Lower lobe of right lung (tissue), 2 donors: ENCODE data around the gene CD58. TPM values are rescaled to one million over a fixed set of nuclear protein-coding genes. Genes with fewer than 3 reads are reported as not detected.

Source experiments
- ATAC-seq, 2 donors: fragments of 200-7000 bp; cut with Tn5 transposase; one replicate each; pipeline ENCODE4 v1.9.1; 2020 to 2022; ENCODE audit warnings: mild to moderate bottlenecking in 2 of 2, moderate library complexity in 2 of 2
- DNase-seq: peaks from one replicate; pipeline ENCODE4 v3.0.0-alpha.2; 2020
- H3K27ac ChIP-seq: fragments of 200-600 bp; one replicate; pipeline ENCODE4 v1.8.0; 2022
- H3K27me3 ChIP-seq: fragments of 200-600 bp; one replicate; pipeline ENCODE4 v1.8.0; 2022; ENCODE audit warnings: low read depth
- H3K36me3 ChIP-seq: fragments of 200-600 bp; one replicate; pipeline ENCODE4 v1.8.0; 2022; ENCODE audit warnings: mild to moderate bottlenecking
- H3K4me1 ChIP-seq: fragments of 200-600 bp; one replicate; pipeline ENCODE4 v1.8.0; 2022
- H3K4me3 ChIP-seq: fragments of 200-600 bp; one replicate; pipeline ENCODE4 v1.8.0; 2022; ENCODE audit warnings: mild to moderate bottlenecking
- H3K9me3 ChIP-seq: fragments of 200-600 bp; one replicate; pipeline ENCODE4 v1.8.0; 2022
- intact Hi-C: fragments of 100-400 bp; cut with DNase I; formaldehyde crosslinking; loops from one replicate; pipeline ENCODE4 v1.11.0; 2022
- total RNA-seq: library from RNA; stranded (reverse); fragmentation: NEBNext Ultra II Directional; extraction: Animal tissue kit (Norgen Biotek cat#: 25700); gene quantifications from one replicate; pipeline ENCODE4 v1.2.1, GENCODE V29; 2021
- TF ChIP-seq, protein P1 (sequence below): fragments of 200-600 bp; IDR thresholded peaks from one replicate; pipeline ENCODE4 v1.8.0; 2022; ENCODE audit warnings: antibody characterized with exemption, mild to moderate bottlenecking
- donor health status: DM: no; HTN: yes; CAD: no; lungs with severe emphysema.

Gene CD58
- total RNA-seq, 1 donor from 2014 or later, result 39.5 TPM

DNA sequence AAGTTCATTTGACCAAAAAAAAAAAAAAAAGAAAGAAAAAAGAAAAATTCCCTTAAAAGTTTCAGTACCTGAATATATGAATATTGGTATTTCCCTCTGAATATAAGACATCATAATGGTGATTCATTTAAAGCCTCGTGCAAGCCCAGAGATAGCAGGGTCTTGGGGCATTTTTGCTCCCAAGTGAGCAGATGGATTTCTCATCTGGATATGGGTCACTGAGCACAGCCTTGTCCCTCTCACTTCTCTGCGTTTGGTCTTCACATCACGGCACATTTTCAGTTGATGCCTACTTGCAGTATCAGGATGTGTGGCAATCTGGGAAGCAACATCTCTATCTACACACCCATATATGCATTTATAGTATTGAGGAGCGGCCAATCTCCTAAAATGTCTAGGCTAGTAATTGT lies 12.7 kb downstream of the CD58 start:
- intact Hi-C loops, result no loop called here
- Histone ChIP-seq H3K4me1 (peaks cover 59% of the 10 kb centered on the region), H3K27ac (no peak overlapping the region), H3K27me3 (no peaks in the 10 kb centered on the region), H3K9me3 (no peaks in the 10 kb centered on the region), H3K36me3 (no peaks in the 10 kb centered on the region), H3K4me3 (no peak overlapping the region)
- no peak for DNase-seq
- no peak for ATAC-seq
- TF ChIP-seq, protein P1, sequence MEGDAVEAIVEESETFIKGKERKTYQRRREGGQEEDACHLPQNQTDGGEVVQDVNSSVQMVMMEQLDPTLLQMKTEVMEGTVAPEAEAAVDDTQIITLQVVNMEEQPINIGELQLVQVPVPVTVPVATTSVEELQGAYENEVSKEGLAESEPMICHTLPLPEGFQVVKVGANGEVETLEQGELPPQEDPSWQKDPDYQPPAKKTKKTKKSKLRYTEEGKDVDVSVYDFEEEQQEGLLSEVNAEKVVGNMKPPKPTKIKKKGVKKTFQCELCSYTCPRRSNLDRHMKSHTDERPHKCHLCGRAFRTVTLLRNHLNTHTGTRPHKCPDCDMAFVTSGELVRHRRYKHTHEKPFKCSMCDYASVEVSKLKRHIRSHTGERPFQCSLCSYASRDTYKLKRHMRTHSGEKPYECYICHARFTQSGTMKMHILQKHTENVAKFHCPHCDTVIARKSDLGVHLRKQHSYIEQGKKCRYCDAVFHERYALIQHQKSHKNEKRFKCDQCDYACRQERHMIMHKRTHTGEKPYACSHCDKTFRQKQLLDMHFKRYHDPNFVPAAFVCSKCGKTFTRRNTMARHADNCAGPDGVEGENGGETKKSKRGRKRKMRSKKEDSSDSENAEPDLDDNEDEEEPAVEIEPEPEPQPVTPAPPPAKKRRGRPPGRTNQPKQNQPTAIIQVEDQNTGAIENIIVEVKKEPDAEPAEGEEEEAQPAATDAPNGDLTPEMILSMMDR, result no peak

DNA sequence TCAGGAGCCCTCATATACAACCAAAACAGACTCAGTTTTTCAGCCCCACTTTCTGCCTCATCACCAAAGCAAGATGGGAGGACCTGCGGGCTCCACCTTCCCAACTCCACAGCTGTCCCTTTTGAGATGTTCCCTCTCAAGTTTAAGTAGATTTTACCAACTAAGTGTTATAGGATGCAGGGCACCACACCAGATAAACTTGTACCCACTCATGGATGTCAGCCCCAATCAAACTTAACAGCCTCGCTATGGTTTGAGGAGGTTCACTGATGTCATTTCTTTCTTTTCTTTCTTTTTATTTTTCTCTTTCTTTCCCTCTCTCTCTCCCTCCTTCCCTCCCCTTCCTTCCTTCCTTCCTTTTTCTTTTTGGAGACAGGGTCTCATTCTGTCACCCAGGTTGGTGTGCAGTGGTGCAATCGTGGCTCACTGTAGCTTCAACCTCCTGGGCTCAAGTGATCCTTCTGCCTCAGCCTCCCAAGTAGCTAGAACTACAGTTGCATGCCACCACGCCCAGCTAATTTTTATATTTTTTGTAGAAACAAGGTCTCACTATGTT lies 13.4 kb downstream of the CD58 start:
- peaks cover 59% of the 10 kb centered on the region for H3K4me1 ChIP-seq
- TF ChIP-seq, protein P1, result no peak
- no peaks in the 10 kb centered on the region for H3K36me3 ChIP-seq
- H3K4me3 ChIP-seq, result no peak overlapping the region
- no peak for DNase-seq
- no peak for ATAC-seq
- no peaks in the 10 kb centered on the region for H3K9me3 ChIP-seq
- no peaks in the 10 kb centered on the region for H3K27me3 ChIP-seq
- H3K27ac ChIP-seq, result no peak overlapping the region
- intact Hi-C loops, result no loop called here

DNA sequence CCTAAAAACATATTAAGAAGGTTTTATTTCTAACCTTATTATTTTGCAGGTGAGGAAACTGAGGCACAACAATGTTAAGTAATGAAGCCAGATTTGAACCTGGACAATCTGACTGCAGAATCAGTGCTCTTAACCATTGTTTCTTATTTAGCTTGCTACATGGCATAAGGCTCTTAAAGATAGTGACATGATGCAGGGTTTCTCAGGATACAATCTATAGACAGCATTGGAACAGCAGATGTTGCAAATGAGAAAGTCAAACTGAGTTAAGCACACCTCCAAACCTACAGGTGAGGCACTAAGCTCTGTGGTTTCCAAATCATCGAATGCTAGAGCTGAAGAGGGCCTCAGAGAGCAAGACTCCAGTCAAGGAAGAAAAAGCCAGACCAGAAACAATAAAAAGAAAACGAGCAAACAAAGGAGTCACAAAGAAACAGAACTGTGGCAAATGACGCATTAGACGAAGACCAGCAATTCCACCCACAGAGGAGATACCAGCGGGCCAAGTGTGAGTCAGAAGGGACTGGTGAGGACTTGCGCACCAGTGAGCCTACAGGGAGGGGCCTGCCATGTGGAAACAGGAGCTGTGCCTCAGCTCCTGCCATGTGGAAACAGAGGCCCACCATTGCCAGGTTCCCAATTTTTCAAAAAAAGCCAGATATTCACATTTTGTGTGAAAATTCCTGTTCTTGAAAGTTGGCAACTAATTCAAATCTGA lies 14.4 kb downstream of the CD58 start:
- intact Hi-C loops, result no loop called here
- Histone ChIP-seq H3K36me3 (no peaks in the 10 kb centered on the region), H3K9me3 (no peaks in the 10 kb centered on the region), H3K4me3 (no peak overlapping the region), H3K27ac (no peak overlapping the region), H3K4me1 (peaks cover 57% of the 10 kb centered on the region), H3K27me3 (no peaks in the 10 kb centered on the region)
- TF ChIP-seq, protein P1, result no peak
- peak; percentile 71 for DNase-seq
- ATAC-seq, result peak; percentile 77 to 88

DNA sequence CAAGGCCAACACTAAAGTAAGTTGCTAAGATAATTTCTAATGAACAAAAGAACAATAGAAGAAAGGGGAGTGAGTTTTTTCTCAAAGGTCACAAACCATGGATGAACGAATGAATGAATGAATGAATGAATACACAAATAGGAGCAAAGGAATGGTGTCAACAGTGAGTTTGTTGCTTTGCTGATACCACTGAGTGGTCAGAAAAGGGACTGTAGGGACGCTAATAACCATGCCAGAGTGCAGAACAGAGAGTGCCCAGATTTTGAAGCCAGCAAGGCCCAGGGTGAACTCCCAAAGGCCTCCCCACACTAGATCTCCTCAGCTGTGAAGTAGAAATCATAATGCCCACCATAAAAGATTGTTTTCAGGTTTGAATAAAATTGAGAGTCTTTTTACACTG lies 15.9 kb downstream of the CD58 start:
- H3K4me3 ChIP-seq, result no peak overlapping the region
- TF ChIP-seq, protein P1, result no peak
- no peak overlapping the region for H3K27ac ChIP-seq
- H3K36me3 ChIP-seq, result no peaks in the 10 kb centered on the region
- ATAC-seq (no peak), DNase-seq (no peak)
- no peaks in the 10 kb centered on the region for H3K9me3 ChIP-seq
- H3K4me1 ChIP-seq, result peaks cover 57% of the 10 kb centered on the region
- intact Hi-C loops, result no loop called here
- H3K27me3 ChIP-seq, result no peaks in the 10 kb centered on the region

DNA sequence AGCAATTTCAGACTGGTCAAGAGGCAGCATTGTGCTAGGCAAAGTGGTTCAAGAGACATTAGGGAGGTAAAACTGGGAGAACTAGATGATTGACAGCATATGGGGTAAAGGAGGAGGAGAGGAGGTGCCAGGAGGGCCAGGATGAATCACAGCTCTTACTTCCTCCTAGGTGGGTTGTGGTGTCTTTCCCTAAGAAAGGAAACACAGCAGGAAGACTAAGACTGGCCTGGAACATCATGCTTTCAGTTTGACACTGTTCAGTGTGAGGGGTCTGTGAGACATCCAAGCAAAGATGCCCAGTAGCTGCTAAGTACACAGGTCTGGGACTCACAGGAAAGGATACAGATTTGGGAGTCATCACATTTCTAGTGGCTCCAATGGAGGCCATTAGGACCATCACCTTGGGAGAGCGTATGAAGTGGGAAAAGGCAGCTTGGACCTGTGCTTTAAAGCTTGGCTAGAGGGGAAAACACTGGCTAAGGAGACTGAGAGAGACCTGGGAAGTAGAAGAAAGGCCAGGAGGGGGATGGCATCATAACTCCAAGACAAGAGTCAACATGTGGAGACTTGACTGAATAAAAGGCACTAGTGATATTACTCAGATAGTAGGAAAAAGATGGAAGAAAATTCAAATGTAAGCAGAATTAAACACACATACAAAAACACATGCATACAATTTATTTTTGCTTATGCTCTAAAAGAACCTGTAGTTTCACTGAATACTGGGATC lies 17.3 kb downstream of the CD58 start:
- TF ChIP-seq, protein P1, result no peak
- intact Hi-C loops, result no loop called here
- DNase-seq (no peak), ATAC-seq (peak in 1 of 2 donors; percentile 24)
- no peaks in the 10 kb centered on the region for H3K27me3 ChIP-seq
- no peak overlapping the region for H3K4me3 ChIP-seq
- peaks cover 57% of the 10 kb centered on the region for H3K4me1 ChIP-seq
- no peak overlapping the region for H3K27ac ChIP-seq
- H3K36me3 ChIP-seq, result no peaks in the 10 kb centered on the region
- no peaks in the 10 kb centered on the region for H3K9me3 ChIP-seq
